GM23338 (cell line): ENCODE measurements around the gene MYO16. TPM values are rescaled to one million over a fixed set of nuclear protein-coding genes. Genes with fewer than 3 reads are reported as not detected.

ENCODE experiments used
- ATAC-seq: fragments of 200-7000 bp; cut with Tn5 transposase; 3 replicates; pipeline ENCODE4 v1.9.1; 2020
- DNase-seq: peaks from one replicate; pipeline ENCODE4 v3.0.0-alpha.2; 2015; ENCODE audit warnings: low spot score
- H2AFZ ChIP-seq: fragments of 200-600 bp; sonication (generic); 2 replicates; pipeline ENCODE4 v1.8.0; 2016; ENCODE audit warnings: antibody characterized with exemption, mild to moderate bottlenecking, moderate library complexity
- H3F3A ChIP-seq: fragments of 200-600 bp; sonication (generic); replicated peaks from 2 replicates; pipeline ENCODE4 v1.8.0; 2017; ENCODE audit warnings: antibody characterized with exemption, mixed run types, low read depth
- H3K27ac ChIP-seq: fragments of 200-600 bp; sonication (generic); 2 replicates; pipeline ENCODE4 v1.6.1; 2016; ENCODE audit warnings: low read depth
- H3K27me3 ChIP-seq: fragments of 200-600 bp; sonication (generic); 2 replicates; pipeline ENCODE4 v1.8.0; 2016; ENCODE audit warnings: mild to moderate bottlenecking, mixed run types, moderate library complexity; ENCODE audit not compliant: insufficient read depth
- H3K36me3 ChIP-seq: fragments of 200-600 bp; sonication (generic); 2 replicates; pipeline ENCODE4 v1.8.0; 2016; ENCODE audit warnings: mild to moderate bottlenecking; ENCODE audit not compliant: insufficient read depth
- H3K4me1 ChIP-seq: fragments of 200-600 bp; sonication (generic); 2 replicates; pipeline ENCODE4 v1.8.0; 2016; ENCODE audit warnings: mild to moderate bottlenecking, moderate library complexity; ENCODE audit not compliant: insufficient read depth
- H3K4me2 ChIP-seq: fragments of 200-600 bp; sonication (generic); 2 replicates; pipeline ENCODE4 v1.7.1; 2017; ENCODE audit warnings: mixed run types
- H3K4me3 ChIP-seq: fragments of 200-600 bp; sonication (generic); 2 replicates; pipeline ENCODE4 v1.6.1; 2016; ENCODE audit warnings: mixed run types
- H3K79me2 ChIP-seq: fragments of 200-600 bp; sonication (generic); replicated peaks from 2 replicates; pipeline ENCODE4 v1.8.0; 2017; ENCODE audit warnings: mild to moderate bottlenecking; ENCODE audit not compliant: insufficient read depth
- H3K9me2 ChIP-seq: fragments of 200-600 bp; sonication (generic); 2 replicates; pipeline ENCODE4 v1.8.0; 2017; ENCODE audit not compliant: insufficient read depth
- H4K20me1 ChIP-seq: fragments of 200-600 bp; sonication (generic); replicated peaks from 2 replicates; pipeline ENCODE4 v1.8.0; 2017; ENCODE audit warnings: mild to moderate bottlenecking; ENCODE audit not compliant: insufficient read depth
- H3K27ac Mint-ChIP-seq: 2 replicates; pipeline ENCODE4 v1.8.0; 2020; ENCODE audit warnings: inconsistent platforms, mild to moderate bottlenecking, moderate library complexity, mixed read lengths
- H3K27me3 Mint-ChIP-seq: 3 replicates; pipeline ENCODE4 v1.8.0; 2022; ENCODE audit warnings: low read depth, mild to moderate bottlenecking, moderate library complexity, mixed read lengths, inconsistent platforms; ENCODE audit not compliant: insufficient read depth, poor library complexity
- H3K36me3 Mint-ChIP-seq: 3 replicates; pipeline ENCODE4 v1.8.0; 2021; ENCODE audit warnings: low read depth, mild to moderate bottlenecking, inconsistent platforms, moderate library complexity, mixed read lengths
- H3K4me1 Mint-ChIP-seq: 3 replicates; pipeline ENCODE4 v1.8.0; 2020; ENCODE audit warnings: mild to moderate bottlenecking, inconsistent platforms, mixed read lengths
- H3K4me3 Mint-ChIP-seq: 3 replicates; pipeline ENCODE4 v1.8.0; 2021; ENCODE audit warnings: moderate library complexity, mild to moderate bottlenecking, inconsistent platforms, mixed read lengths
- H3K9me3 Mint-ChIP-seq: 3 replicates; pipeline ENCODE4 v1.8.0; 2020; ENCODE audit warnings: moderate library complexity, mild to moderate bottlenecking, inconsistent platforms, mixed read lengths
- CTCF ChIP-seq, 2 experiments: fragments of 200-600 bp in 1 of 2; sonication (generic) in 1 of 2; conservative IDR thresholded peaks; 2 replicates each; pipeline versions ENCODE4 v1.5.1 to v1.6.1; 2016 to 2017; ENCODE audit warnings: antibody characterized with exemption in 2 of 2, low read depth in 2 of 2, mild to moderate bottlenecking in 2 of 2, moderate library complexity in 1 of 2
- ETS1 ChIP-seq: IDR thresholded peaks from 2 replicates; pipeline ENCODE4 v1.6.1; 2016; ENCODE audit warnings: antibody characterized with exemption
- EZH2 ChIP-seq: fragments of 200-600 bp; sonication (generic); IDR thresholded peaks from one replicate; pipeline ENCODE4 v1.8.0; 2017; ENCODE audit warnings: antibody characterized with exemption, mild to moderate bottlenecking, low read depth; ENCODE audit not compliant: unreplicated experiment
- EZH2phosphoT487 ChIP-seq: fragments of 200-600 bp; sonication (generic); IDR thresholded peaks from one replicate; pipeline ENCODE4 v1.8.1; 2018; ENCODE audit warnings: antibody characterized with exemption; ENCODE audit not compliant: unreplicated experiment
- POLR2AphosphoS5 ChIP-seq: IDR thresholded peaks from 2 replicates; pipeline ENCODE4 v1.6.1; 2016; ENCODE audit warnings: antibody characterized with exemption, low read depth
- STAT1 ChIP-seq: IDR thresholded peaks from one replicate; pipeline ENCODE4 v1.6.1; 2016; ENCODE audit warnings: antibody characterized with exemption; ENCODE audit not compliant: unreplicated experiment
- ZNF114 ChIP-seq: fragments of 250-450 bp; sonication (Bioruptor Pico); IDR thresholded peaks from 2 replicates; pipeline ENCODE4 v1.5.0; 2020; ENCODE audit warnings: mild to moderate bottlenecking, moderate library complexity
- ZNF462 ChIP-seq: fragments of 250-450 bp; sonication (Bioruptor Pico); IDR thresholded peaks from 2 replicates; pipeline ENCODE4 v1.5.0; 2020; ENCODE audit warnings: mild to moderate bottlenecking, moderate library complexity
- polyA plus RNA-seq: library from polyadenylated mRNA; unstranded; fragments of >200 nt; fragmentation: Nextera tagmentation; extraction: Ambion mirVana; gene quantifications from 2 replicates; pipeline ENCODE4 v1.2.1, GENCODE V29; 2016
- total RNA-seq: library from RNA; depleted of rRNA; stranded (reverse); fragments of >200 nt; shearing (Covaris generic); gene quantifications from 2 replicates; pipeline ENCODE4 v1.2.3, GENCODE V29; 2014

Gene MYO16
- total and polyA plus RNA-seq, 2 experiments from 2014 or later = 0.10 to 0.13 TPM

DNA sequence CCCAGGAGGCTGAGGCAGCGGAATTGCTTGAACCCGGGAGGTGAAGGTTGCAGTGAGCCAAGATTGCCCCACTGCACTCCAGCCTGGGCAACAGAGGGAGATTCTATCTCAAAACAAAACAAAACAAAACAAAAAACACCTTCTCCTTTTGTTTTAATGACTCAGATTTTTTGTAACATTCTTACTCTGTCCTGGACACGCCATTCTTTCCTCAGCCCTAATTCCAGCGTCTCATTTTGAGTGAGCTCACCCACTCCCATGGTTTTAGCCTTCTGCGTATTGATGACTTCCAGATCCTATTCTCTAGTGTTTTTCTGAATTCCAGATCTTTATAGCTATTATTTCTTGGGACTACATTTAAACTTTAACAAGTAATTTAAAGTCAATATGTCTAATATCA is 326.3 kb downstream of the MYO16 start:
- no peak overlapping the region for H3K4me3 Mint-ChIP-seq
- H3K27me3 Mint-ChIP-seq = no peaks in the 10 kb centered on the region

More for the DNA sequence above, 326.3 kb downstream of the MYO16 start:
- Histone ChIP-seq H2AFZ (no peak overlapping the region), H4K20me1 (no peaks in the 10 kb centered on the region), H3K36me3 (no peaks in the 10 kb centered on the region), H3K4me3 (no peak overlapping the region), H3K9me2 (no peaks in the 10 kb centered on the region), H3F3A (no peaks in the 10 kb centered on the region), H3K4me2 (no peak overlapping the region), H3K27me3 (no peaks in the 10 kb centered on the region), H3K4me1 (no peaks in the 10 kb centered on the region), H3K27ac (no peak overlapping the region), H3K79me2 (no peaks in the 10 kb centered on the region)
- Mint-ChIP-seq H3K27ac (no peak overlapping the region), H3K36me3 (no peaks in the 10 kb centered on the region), H3K9me3 (no peaks in the 10 kb centered on the region), H3K4me1 (peaks cover 2% of the 10 kb centered on the region; the same call in 2 of the 3 replicates)
- no peak for ATAC-seq
- no peak for DNase-seq
- no peak for TF ChIP-seq POLR2AphosphoS5
- TF ChIP-seq ZNF462 = no peak
- no peak for TF ChIP-seq ETS1
- TF ChIP-seq CTCF (conservative IDR thresholded peaks at IDR 0.05; ENCODE audit: low read depth in 2 of 2) = no peak
- no peak for TF ChIP-seq STAT1
- no peak for TF ChIP-seq ZNF114 (CRISPR knock-in tag)
- no peak for TF ChIP-seq EZH2
- no peak for TF ChIP-seq EZH2phosphoT487
